Measurements from ENCODE around the gene ZIC1. TPM values are rescaled to one million over a fixed set of nuclear protein-coding genes. Genes with fewer than 3 reads are reported as not detected.

Gene ZIC1
- polyA plus RNA-seq, 4 donors = 0.16 to 0.93 TPM; not detected in 2

DNA sequence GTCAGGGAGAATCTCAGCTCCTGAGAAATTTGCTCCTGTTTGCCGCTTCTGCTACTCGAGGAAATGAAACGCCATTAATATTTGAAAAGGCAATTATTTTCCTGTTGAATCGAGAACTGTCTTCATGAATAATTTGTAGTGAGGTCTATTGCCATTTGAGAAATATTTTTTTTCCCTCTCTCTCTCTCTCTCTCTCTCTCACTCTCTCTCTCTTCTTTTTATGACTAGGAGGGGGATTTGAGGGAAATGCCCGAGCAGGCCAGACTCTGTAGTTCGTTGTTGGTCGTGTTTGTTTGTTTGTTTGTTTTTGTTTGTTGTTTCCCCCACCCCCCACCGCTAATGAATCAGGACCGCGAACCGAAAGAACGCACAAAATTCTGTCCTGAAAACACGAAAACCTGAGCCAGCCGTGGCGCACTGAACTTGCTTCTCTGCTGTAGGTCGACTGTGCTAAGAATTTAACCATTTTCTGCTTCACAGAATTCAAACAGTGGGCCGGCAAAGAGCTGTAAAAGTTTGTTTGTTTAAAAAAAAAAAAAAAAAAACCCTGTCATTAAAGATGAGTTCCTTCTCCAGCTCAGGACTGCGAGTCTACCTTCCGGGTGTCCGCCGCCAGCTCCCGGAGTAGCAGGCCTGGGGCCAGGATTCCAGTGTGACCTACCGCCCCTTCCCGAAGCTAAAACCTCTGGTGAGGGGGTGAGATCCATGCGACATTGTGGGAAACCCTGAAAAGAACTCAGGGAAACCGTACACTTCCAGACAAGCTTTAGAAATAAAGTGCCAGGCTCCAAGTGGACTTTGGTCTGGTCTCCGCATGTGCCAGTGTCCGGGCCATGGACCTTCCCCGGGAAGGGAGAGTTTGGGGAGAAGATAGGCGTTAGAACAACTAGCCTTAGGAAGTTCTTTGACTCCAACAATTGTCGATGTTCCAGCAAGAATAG lies 15.0 kb upstream of the ZIC1 start:
- no peak for DNase-seq (ENCODE audit: low read depth in 4 of 4, low spot score in 2 of 4)

DNA sequence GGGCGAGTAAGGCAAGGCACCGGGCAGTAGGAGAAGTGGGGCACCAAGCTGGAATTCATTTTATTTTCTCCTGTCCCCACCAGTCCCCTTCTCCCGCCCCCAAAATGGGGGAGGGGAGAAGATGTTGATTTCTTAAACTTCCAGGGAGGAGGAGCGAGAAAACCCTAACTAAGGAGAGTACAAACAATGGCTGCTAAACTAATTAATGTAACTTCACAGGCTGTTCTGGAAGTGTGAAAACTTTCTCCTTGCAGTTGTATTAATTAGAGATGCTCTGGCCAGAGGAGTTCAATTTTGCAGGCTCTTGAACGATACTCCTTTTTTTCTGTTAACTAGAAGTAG lies 14.3 kb upstream of the ZIC1 start:
- no peak for DNase-seq (ENCODE audit: low read depth in 4 of 4, low spot score in 2 of 4)

DNA sequence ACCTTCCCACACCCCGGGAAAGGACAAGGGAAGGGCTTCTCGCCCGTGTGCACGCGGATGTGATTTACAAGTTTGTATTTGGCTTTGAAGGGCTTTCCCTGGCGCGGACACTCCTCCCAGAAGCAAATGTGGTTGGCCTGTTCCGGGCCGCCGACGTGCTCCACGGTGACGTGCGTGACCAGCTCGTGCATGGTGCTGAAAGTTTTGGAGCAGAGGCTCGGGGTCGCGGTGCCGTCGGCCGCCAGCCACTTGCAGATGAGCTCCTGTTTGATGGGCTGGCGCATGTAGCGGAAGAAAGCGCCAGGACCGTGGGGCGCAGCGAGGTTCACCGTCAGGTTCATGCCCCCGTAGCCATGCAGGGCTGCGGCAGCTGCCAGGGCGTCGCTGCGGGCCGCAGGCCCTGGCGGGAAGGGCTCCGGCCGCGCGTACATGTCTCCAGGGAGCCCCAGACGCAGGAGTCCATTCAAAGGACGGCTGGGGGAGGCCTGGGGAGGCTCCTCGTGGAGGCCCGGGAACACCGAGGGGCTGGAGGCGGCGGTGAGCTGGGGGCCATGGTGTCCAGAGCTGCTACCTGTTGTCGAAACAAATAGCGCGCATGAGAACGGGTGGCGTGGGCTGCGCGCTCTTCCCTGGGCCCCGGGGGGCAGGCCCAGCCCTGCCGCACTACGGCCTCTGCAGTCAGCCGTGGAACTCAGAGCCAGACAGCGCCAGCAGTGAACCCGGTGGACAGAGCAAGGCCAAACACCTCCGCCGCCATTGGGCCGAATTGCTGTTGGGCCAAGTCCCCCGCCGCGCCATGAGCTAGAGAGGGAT lies 13.1 kb upstream of the ZIC1 start:
- DNase-seq (ENCODE audit: low read depth in 4 of 4, low spot score in 2 of 4) = no peak

GRCh38 chr3:147396712-147397046 lies 12.5 kb upstream of the ZIC1 start:
- no peak for DNase-seq (ENCODE audit: low read depth in 4 of 4, low spot score in 2 of 4)

GRCh38 chr3:147397155-147397874 lies 11.8 kb upstream of the ZIC1 start:
- no peak for DNase-seq (ENCODE audit: low read depth in 4 of 4, low spot score in 2 of 4)

GRCh38 chr3:147397875-147398812 lies 11.0 kb upstream of the ZIC1 start:
- no peak for DNase-seq (ENCODE audit: low read depth in 4 of 4, low spot score in 2 of 4)

DNA sequence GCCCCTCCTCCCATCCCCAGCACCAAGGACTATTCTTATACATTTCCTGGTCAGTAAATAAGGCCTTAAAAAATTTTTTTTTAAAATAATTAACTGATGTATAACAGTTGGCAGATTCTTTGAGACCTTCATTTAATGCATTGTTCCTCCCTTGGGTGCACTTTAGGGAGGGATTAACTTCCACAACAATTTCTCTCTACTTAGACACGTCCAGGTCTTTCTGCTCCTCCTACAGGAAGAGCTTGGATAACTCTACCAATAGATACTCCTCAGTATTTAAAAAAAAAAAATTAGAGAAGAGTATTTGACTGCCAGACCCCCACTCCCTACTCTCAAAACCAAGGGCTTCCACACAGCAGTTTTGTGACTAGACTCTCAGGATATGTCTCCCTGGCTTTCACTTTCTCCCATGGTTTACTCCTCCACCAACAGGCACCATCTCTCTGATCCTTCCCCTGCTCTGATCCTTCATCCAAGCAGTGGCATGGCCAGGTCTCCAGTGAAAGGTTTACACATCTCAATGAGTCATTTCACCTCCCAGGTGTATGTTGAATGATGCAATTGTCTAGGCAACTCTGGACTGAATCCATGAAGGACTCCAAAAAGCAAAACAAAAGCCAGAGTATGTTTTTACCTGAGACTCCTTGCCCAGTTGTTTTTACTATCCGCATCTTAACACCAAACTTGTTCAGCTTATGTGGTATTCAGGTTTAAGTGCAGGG lies 10.2 kb upstream of the ZIC1 start:
- no peak for DNase-seq (ENCODE audit: low read depth in 4 of 4, low spot score in 2 of 4)

GRCh38 chr3:147400111-147400510 lies 9.1 kb upstream of the ZIC1 start:
- no peak for DNase-seq (ENCODE audit: low read depth in 4 of 4, low spot score in 2 of 4)

DNA sequence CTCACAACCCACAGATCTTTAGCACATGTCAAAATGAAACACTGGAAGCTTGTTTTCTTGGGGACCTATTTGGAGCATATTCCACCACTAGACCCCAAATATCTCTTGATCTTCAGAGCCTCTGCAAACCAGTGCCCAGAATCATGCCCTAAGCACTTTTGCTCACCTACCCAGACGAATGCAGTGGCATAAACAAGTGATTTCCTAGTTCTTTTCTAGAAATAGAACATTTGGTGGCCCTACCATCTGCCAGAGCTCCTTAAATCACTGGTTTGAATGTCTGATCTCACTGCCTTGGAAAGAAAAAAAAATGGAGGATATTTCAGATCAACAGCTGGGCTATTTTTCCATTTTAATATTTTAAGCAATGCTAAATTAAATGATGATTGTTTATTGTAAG lies 8.2 kb upstream of the ZIC1 start:
- no peak for DNase-seq (ENCODE audit: low read depth in 4 of 4, low spot score in 2 of 4)

DNA sequence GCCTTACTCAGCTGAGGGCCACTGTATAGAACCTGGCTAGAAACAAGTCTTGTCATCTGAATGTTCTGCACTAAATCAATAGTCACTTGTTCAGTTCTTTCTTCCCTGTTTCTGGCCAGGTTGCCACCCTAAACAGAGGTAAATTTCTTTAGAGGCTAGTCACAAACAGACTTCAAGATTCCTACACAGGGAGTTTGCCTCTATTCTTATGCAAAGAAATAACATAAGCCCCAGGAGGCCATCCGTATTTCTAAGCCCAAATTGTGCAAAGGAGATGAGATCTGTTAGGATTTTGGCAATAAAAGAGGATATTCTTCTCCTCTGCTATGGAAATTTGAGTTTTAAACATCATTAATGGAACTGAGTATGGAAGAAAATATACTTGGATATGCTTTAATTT lies 7.7 kb upstream of the ZIC1 start:
- DNase-seq (ENCODE audit: low read depth in 4 of 4, low spot score in 2 of 4) = no peak

- no peak for DNase-seq (ENCODE audit: low read depth in 4 of 4, low spot score in 2 of 4)
Measured at GRCh38 chr3:147402159-147402558, 7.0 kb upstream of the ZIC1 start.

DNA sequence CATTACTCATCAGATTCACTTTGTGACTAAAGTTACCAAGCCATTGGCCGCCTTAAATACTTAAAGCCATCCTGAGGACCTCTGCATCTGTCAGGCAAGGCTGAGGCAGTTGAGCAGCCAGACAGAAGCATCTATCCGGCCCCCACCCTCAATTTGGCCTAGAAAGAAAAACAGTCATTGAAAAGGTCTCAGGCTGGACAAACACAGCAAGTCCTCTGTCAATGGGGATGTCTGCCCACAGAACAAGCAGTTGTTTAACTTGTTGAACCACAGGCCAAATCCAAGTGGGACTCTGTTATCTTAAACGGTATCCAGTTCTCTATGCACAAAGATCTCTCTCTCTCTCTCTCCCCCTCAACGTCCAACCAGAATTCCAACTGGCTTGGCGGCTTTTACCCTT lies 5.7 kb upstream of the ZIC1 start:
- DNase-seq (ENCODE audit: low read depth in 4 of 4, low spot score in 2 of 4) = no peak

GRCh38 chr3:147404000-147404799 lies 5.0 kb upstream of the ZIC1 start:
- no peak for DNase-seq (ENCODE audit: low read depth in 4 of 4, low spot score in 2 of 4)

GRCh38 chr3:147404800-147405230 lies 4.3 kb upstream of the ZIC1 start:
- no peak for DNase-seq (ENCODE audit: low read depth in 4 of 4, low spot score in 2 of 4)

- DNase-seq (ENCODE audit: low read depth in 4 of 4, low spot score in 2 of 4) = no peak
Measured at GRCh38 chr3:147405231-147406027, 3.7 kb upstream of the ZIC1 start.

DNA sequence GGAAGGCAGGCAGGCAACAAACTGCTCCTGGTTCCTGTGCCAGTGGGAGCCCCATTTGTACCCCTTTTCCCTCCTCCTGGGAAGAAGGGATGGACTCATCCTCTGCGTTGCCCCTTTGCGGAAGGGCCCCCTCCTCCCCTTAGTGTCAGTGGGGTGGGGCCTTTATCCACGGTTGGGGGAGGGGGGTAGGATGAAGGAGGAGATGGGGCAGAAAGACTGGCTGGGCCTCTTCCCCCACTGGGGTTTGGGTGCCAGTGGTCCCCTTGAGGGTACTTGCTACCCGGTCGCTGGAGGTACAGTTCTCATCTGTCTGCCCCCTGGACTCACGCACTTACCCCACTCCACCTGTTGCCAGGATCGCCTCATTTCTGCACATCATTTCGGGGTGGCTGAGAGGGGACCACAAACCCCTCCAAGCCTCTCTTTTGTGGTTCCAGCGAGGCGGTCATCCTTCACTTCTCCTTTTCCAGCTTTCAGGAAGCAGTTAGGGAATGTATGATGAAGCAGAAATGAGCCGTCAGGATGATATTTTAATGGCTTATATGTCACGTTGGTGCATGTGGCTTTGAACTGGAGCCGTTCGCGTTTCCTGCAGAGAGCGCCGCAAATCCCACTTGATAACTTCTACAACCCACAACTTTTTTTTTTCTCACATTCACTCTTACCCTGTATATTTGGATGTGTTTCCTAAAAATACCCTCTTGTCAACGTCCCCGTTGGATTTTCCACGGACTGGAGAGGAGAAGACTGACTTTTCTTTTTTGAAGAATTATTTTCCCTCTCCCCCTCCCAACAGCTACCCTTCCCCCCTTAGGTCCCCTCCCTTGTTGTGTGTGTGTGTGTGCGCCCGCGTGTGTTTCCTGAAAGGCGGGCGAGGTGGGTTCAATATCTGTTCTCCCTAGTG lies 2.9 kb upstream of the ZIC1 start, which contains the start of gene ZIC4:
Gene ZIC4 (minus strand): TSS at position 516 of the 904 bp plus-strand sequence. CDS start 3,746 bp downstream, outside the sequence.
- no peak for DNase-seq (ENCODE audit: low read depth in 4 of 4, low spot score in 2 of 4)

GRCh38 chr3:147407114-147407497 lies 2.1 kb upstream of the ZIC1 start:
- no peak for DNase-seq (ENCODE audit: low read depth in 4 of 4, low spot score in 2 of 4)
